ENCODE measurements around the gene OR7C1.

Gene OR7C1

DNA sequence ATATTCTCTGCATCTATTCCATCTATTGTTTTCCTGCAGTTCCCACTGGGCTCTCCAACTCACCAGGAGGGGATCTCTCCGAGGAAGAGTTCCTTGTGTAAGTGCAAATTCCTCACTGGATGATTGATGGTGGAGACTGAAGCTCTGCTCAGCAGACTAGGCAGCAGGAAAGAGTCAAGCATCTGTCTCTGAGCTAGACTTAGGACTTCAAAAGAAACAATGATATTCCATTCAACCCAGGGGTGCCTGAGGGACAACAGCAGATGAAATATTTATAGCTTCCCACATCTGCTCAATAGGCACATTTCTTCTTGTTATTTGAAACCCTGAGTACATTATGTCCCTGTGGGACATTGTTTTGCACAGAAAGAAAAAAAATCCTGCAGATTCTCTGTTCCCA, at the start of gene OR7C1, which contains the start of gene OR7A5:
TSS of gene OR7C1 (minus strand) at position 175 of the 400 bp plus-strand sequence. CDS start 35,049 bp downstream, outside the sequence.
TSS of gene OR7A5 (minus strand) at position 175 of the 400 bp plus-strand sequence. CDS start 6,944 bp downstream, outside the sequence.
- H3K4me2 ChIP-seq (ENCODE audit: low read length) = no peak within 1 kb of the TSS
- TF ChIP-seq CTCF (IDR thresholded peaks at IDR 0.05; ENCODE audit: low read length) (no peak), EZH2 (IDR thresholded peaks at IDR 0.05; ENCODE audit: borderline replicate concordance, low read length) (no peak)

DNA sequence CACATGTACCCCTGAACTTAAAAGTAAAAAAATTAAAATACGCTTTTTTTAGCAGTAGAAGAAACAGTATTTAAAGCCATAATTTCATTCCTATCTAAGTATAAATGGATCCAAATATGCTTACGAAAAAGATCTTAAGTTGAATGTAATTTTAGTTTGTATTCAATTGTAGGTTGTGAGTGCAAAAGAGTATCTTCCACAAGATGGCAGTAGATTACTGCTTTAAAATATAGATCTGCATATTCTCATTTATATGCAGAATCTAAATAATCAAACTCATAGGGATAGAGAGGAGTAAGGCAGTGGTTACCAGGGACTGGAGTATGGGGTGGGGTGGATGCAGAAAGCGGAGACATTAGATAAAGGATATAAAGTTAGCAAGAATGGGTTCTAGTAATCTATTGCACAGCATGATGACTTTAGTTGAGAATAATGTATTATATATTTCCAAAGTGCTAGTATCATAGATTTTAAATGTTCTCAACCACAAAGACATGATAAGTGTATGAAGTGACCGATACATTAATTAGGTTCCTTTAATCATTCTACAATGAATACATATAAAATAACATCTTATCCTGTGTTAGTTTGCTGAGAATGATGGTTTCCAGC, 36.7 kb upstream of the OR7C1 start:
- Histone ChIP-seq H3K4me2 (ENCODE audit: low read length) (no peak overlapping the region), H3K9me3 (ENCODE audit: low read length) (no peaks in the 10 kb centered on the region), H3K9me2 (ENCODE audit: low read depth, low read length) (no peaks in the 10 kb centered on the region), H3K4me1 (ENCODE audit: insufficient read depth, low read length, severe bottlenecking) (no peaks in the 10 kb centered on the region), H3K36me3 (ENCODE audit: insufficient read depth, low read length) (no peaks in the 10 kb centered on the region), H3F3A (ENCODE audit: insufficient read depth, low read length) (no peaks in the 10 kb centered on the region), H3K9ac (ENCODE audit: low read length) (no peak overlapping the region), H3K27ac (ENCODE audit: low read depth, low read length, poor library complexity, severe bottlenecking) (no peak overlapping the region), H4K20me1 (ENCODE audit: insufficient read depth, low read length) (no peaks in the 10 kb centered on the region), H2AFZ (ENCODE audit: low read length) (no peak overlapping the region), H3K27me3 (ENCODE audit: insufficient read depth, low read length) (no peaks in the 10 kb centered on the region), H3K79me2 (ENCODE audit: insufficient read depth, low read length) (no peaks in the 10 kb centered on the region), H3K4me3 (ENCODE audit: low read depth, low read length, poor library complexity, severe bottlenecking) (no peak overlapping the region)
- peak; percentile 62 for TF ChIP-seq CTCF (IDR thresholded peaks at IDR 0.05; ENCODE audit: low read length)
- TF ChIP-seq EZH2 (IDR thresholded peaks at IDR 0.05; ENCODE audit: borderline replicate concordance, low read length) = no peak

More for the DNA sequence above, at the start of gene OR7C1, which contains the start of gene OR7A5:
- Histone ChIP-seq H3K9ac (ENCODE audit: low read length) (no peak within 1 kb of the TSS), H4K20me1 (ENCODE audit: insufficient read depth, low read length) (no peaks in the 10 kb centered on the region), H3K4me3 (ENCODE audit: low read depth, low read length, poor library complexity, severe bottlenecking) (no peak within 1 kb of the TSS), H3F3A (ENCODE audit: insufficient read depth, low read length) (no peaks in the 10 kb centered on the region), H3K9me2 (ENCODE audit: low read depth, low read length) (no peaks in the 10 kb centered on the region), H3K27ac (ENCODE audit: low read depth, low read length, poor library complexity, severe bottlenecking) (no peak within 1 kb of the TSS), H3K4me1 (ENCODE audit: insufficient read depth, low read length, severe bottlenecking) (no peaks in the 10 kb centered on the region), H3K79me2 (ENCODE audit: insufficient read depth, low read length) (no peaks in the 10 kb centered on the region), H3K27me3 (ENCODE audit: insufficient read depth, low read length) (no peaks in the 10 kb centered on the region; the same call in 1 of the 2 replicates), H2AFZ (ENCODE audit: low read length) (no peak within 1 kb of the TSS), H3K36me3 (ENCODE audit: insufficient read depth, low read length) (no peaks in the 10 kb centered on the region), H3K9me3 (ENCODE audit: low read length) (no peaks in the 10 kb centered on the region)

DNA sequence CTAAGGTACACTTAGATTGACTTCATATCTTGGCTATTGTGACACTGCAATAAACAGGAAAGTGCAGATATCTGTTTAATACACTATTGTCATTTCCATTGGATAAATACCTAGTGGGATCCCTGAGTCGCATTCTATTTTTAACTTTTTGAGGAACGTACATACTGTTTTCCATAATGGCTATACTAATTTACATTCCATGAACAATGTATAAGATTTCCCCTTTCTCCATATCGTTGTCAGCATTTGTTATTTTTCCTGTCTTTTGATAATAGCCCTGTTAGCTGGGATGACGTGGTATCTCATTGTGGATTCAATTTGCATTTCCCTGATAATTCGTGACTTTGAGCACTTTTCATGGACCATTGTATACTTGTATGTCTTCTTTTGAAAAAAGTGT, 33.5 kb upstream of the OR7C1 start:
- TF ChIP-seq EZH2 (IDR thresholded peaks at IDR 0.05; ENCODE audit: borderline replicate concordance, low read length) (no peak), CTCF (IDR thresholded peaks at IDR 0.05; ENCODE audit: low read length) (no peak)
- Histone ChIP-seq H3K9ac (ENCODE audit: low read length) (no peak overlapping the region), H3K4me3 (ENCODE audit: low read depth, low read length, poor library complexity, severe bottlenecking) (no peak overlapping the region), H3K9me3 (ENCODE audit: low read length) (no peaks in the 10 kb centered on the region), H3F3A (ENCODE audit: insufficient read depth, low read length) (no peaks in the 10 kb centered on the region), H3K79me2 (ENCODE audit: insufficient read depth, low read length) (no peaks in the 10 kb centered on the region), H3K27ac (ENCODE audit: low read depth, low read length, poor library complexity, severe bottlenecking) (no peak overlapping the region), H4K20me1 (ENCODE audit: insufficient read depth, low read length) (no peaks in the 10 kb centered on the region), H3K36me3 (ENCODE audit: insufficient read depth, low read length) (no peaks in the 10 kb centered on the region), H3K4me1 (ENCODE audit: insufficient read depth, low read length, severe bottlenecking) (no peaks in the 10 kb centered on the region), H3K27me3 (ENCODE audit: insufficient read depth, low read length) (no peaks in the 10 kb centered on the region), H2AFZ (ENCODE audit: low read length) (no peak overlapping the region), H3K9me2 (ENCODE audit: low read depth, low read length) (no peaks in the 10 kb centered on the region), H3K4me2 (ENCODE audit: low read length) (no peak overlapping the region)

Measured in OCI-LY1 (cell line).